Stimulated activated effector memory CD8-positive, alpha-beta T cell treated with anti-CD3 and anti-CD28 coated beads, Interleukin-12 subunit alpha, Interleukin-12 subunit beta, amount 100 ng/mL, for 72 hours (primary cell): ENCODE data around the gene SH3RF3.

Experiments
- ATAC-seq: fragments of 150-1000 bp; cut with Tn5 transposase; 2 replicates; pipeline ENCODE4 v1.10.0; 2021
- DNase-seq, 2 donors: peaks; one replicate each; pipeline ENCODE4 v3.0.0; 2021 to 2022; ENCODE audit warnings: low spot score in 2 of 2
- H3K27ac Mint-ChIP-seq: one replicate; pipeline ENCODE4 v1.8.0; 2022; ENCODE audit warnings: mild to moderate bottlenecking, mixed read lengths
- H3K36me3 Mint-ChIP-seq: one replicate; pipeline ENCODE4 v1.8.0; 2022; ENCODE audit warnings: mild to moderate bottlenecking, mixed read lengths
- H3K4me1 Mint-ChIP-seq: one replicate; pipeline ENCODE4 v1.8.0; 2022; ENCODE audit warnings: mixed read lengths
- H3K4me3 Mint-ChIP-seq: one replicate; pipeline ENCODE4 v1.8.0; 2022; ENCODE audit warnings: mild to moderate bottlenecking, mixed read lengths
- H3K9me3 Mint-ChIP-seq: one replicate; pipeline ENCODE4 v1.8.0; 2022; ENCODE audit warnings: mixed read lengths

SH3RF3 gene

DNA sequence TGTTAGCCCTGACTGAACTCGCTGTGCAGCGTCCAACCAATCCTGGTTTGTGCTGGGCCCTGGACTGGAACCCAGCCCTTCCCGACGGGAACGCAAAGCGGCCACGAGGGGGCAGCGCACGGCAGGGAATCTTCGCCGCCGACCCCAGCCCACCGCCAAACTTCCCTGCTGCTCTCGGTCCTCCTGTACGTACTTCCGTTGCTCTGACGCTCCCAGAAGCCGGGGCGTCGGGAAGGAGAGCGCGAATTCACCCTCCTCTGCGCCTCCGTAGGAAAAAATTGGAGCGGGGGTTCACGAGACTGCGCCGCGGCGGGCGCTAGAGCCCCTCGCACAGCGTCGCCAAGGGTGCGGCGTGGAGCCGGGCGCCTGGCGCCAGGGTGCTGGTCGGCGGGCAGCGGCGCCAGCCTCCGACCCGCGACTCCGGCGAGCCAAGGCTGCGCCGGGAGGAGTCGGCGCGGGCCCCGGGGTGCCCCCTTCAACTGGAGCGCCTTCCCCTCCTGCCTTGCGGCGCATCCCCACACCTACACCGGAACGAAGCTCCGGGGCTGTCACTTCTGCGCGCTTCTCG is 873 bp upstream of the SH3RF3 start:
- H3K27ac Mint-ChIP-seq, result no peak overlapping the region

DNA sequence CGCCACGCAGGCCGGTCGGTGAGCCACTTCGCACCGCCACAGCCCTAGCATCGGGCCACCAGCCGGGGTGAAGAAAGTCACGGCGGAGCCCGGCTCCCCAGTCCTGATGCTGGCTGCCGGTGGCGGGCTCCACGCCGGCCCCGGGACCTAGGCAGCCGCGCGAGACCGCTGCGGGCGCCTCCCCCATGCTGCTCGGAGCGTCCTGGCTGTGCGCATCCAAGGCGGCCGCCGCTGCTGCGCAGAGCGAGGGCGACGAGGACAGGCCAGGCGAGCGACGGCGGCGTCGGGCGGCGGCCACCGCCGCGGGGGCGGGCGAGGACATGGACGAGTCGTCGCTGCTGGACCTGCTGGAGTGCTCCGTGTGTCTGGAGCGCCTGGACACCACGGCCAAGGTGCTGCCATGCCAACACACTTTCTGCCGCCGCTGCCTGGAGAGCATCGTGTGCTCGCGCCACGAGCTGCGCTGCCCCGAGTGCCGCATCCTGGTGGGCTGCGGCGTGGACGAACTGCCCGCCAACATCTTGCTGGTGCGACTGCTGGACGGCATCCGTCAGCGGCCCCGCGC is 433 bp downstream of the SH3RF3 start:
- no peak for DNase-seq
- Mint-ChIP-seq H3K36me3 (no peaks in the 10 kb centered on the region), H3K27ac (no peak overlapping the region), H3K4me3 (peak overlapping the region; percentile 67), H3K9me3 (no peaks in the 10 kb centered on the region), H3K4me1 (peaks cover 13% of the 10 kb centered on the region)
- peak; percentile 66 for ATAC-seq

More for the DNA sequence above, 873 bp upstream of the SH3RF3 start:
- peaks cover 13% of the 10 kb centered on the region for H3K4me1 Mint-ChIP-seq
- ATAC-seq (peak; percentile 61), DNase-seq (peak; percentile 31 to 70)
- H3K9me3 Mint-ChIP-seq, result no peaks in the 10 kb centered on the region
- peak overlapping the region; percentile 67 for H3K4me3 Mint-ChIP-seq
- no peaks in the 10 kb centered on the region for H3K36me3 Mint-ChIP-seq

GRCh38 chr2:109129921-109130722 is 1.1 kb downstream of the SH3RF3 start:
- Mint-ChIP-seq H3K4me1 (peaks cover 13% of the 10 kb centered on the region), H3K9me3 (no peaks in the 10 kb centered on the region), H3K27ac (no peak overlapping the region), H3K36me3 (no peaks in the 10 kb centered on the region), H3K4me3 (peak overlapping the region; percentile 67)
- no peak for DNase-seq
- ATAC-seq, result no peak

DNA sequence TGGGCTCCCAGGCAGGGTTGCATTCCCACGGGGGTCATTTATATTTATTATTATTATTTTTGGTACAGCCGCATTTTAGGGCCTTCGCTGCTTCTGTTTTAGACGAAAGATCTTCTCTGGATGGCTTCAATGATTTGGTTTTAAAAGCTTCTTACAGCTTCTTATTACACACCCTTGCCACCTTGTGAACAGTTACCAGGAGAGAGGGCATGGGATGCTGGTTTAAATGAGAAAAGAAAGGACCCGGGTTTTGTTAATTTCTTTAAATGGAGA is 1.7 kb downstream of the SH3RF3 start:
- H3K27ac Mint-ChIP-seq, result no peak overlapping the region

DNA sequence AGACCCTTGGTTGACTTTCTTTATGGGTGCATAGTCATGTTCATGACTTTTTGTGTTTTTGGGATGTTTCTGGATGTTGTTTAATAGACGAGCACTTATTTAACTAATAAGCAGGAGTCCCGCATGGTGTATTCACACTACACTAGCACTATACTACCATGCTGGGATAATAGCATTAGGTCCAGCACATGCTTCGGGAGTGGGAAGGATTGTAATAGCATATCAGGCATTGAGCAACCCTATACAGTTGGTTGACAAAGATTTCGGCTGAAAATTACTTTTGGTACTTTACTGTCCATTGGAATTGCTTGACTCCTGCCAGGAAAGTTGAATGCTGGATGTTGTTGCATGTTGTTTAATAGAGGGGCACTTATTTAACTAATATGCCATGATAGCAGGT is 2.8 kb downstream of the SH3RF3 start:
- DNase-seq, result no peak
- Mint-ChIP-seq H3K9me3 (no peaks in the 10 kb centered on the region), H3K36me3 (no peaks in the 10 kb centered on the region), H3K4me1 (peaks cover 13% of the 10 kb centered on the region), H3K27ac (no peak overlapping the region), H3K4me3 (no peak overlapping the region)
- no peak for ATAC-seq

More for the DNA sequence above, 1.7 kb downstream of the SH3RF3 start:
- Mint-ChIP-seq H3K36me3 (no peaks in the 10 kb centered on the region), H3K4me1 (peaks cover 13% of the 10 kb centered on the region), H3K4me3 (peak overlapping the region; percentile 67), H3K9me3 (no peaks in the 10 kb centered on the region)
- DNase-seq (no peak), ATAC-seq (no peak)

DNA sequence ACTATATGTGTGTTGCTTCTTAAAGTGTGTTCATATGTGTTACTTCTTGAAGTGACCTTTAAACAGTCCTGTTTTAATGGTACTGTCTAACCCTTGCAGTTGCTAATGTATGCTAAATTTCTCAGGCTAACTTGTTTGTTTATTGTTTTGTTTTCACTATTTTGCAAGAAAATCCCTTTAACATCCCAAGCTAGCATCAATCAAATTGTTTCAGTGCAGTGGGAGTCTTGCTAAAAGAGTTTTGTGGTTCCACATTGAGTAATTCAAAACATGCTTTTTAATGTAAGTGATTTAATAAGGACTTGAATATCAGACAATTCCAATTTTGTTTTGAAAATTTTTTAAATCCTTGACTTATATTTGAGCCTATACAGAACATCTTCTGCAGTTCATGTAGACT is 3.6 kb downstream of the SH3RF3 start:
- DNase-seq, result no peak
- no peak overlapping the region for H3K27ac Mint-ChIP-seq

DNA sequence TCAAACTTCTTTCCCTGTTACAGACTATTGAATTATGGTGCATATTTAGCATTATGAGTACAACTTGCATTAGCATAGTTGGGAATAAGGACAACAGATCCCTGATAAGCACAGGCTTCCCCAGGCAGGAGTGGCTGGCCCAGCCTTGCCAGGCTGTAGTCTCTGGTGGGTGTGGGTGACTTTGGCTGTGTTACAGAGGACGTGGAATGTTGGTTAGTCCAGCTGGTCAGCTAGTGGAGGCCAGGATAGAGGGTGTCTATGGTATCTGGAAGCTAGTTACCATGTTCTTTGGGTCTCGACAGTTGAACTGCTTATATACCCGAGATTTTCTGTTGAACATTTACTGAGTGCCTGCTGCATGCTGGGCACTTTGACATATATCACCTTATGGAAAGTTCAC is 4.7 kb downstream of the SH3RF3 start:
- Mint-ChIP-seq H3K27ac (no peak overlapping the region), H3K36me3 (no peaks in the 10 kb centered on the region), H3K4me3 (no peak overlapping the region), H3K4me1 (peaks cover 7% of the 10 kb centered on the region), H3K9me3 (no peaks in the 10 kb centered on the region)
- no peak for DNase-seq
- ATAC-seq, result no peak

More for the DNA sequence above, 3.6 kb downstream of the SH3RF3 start:
- H3K4me1 Mint-ChIP-seq, result peaks cover 13% of the 10 kb centered on the region
- H3K36me3 Mint-ChIP-seq, result no peaks in the 10 kb centered on the region
- no peaks in the 10 kb centered on the region for H3K9me3 Mint-ChIP-seq
- no peak for ATAC-seq
- H3K4me3 Mint-ChIP-seq, result no peak overlapping the region

GRCh38 chr2:109134741-109135358 is 5.8 kb downstream of the SH3RF3 start:
- no peaks in the 10 kb centered on the region for H3K36me3 Mint-ChIP-seq

DNA sequence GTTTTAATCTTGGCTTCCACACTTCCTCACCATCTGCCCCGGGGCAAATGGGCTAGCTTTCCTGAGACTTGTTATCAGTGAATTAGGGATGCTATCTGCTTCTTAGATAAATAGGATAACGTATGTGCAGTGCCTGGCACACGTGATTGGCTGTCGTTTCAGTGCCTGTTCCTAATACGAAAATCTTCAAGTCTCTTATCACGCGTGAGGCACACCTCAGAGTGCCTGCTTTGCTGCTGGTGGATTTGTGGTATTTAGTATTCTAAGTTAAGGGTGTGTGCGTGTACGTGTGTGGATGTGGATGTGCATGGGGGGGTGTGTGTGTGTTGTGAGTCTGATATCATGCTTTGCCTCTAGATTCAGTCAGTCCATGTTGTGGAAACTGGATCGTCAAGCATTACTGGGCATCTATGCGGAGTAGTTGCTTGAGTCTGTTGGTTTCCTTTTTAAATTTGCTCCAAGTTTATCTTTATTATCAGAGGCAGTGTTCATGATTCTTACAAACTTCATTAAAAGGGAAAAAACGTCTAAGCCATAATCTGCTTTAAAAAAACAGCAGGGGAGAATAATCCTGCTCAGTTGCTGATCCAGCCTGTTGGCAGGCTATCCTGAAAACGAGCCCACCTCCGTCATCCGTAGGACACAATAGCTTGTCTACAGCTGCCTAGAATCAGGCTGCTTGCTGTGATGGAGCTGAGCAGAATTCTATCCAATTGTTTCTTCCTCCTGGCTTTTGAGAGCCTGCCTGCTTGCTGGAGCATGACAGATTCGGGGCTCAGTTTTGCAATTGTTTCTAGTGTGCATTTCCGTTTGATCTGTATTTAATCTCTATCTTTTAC is 6.6 kb downstream of the SH3RF3 start:
- Mint-ChIP-seq H3K4me1 (no peaks in the 10 kb centered on the region), H3K4me3 (no peak overlapping the region), H3K27ac (no peak overlapping the region)

More at GRCh38 chr2:109134741-109135358, 5.8 kb downstream of the SH3RF3 start:
- ATAC-seq (peak; percentile 22), DNase-seq (no peak)
- Mint-ChIP-seq H3K27ac (no peak overlapping the region), H3K4me3 (no peak overlapping the region), H3K4me1 (peaks cover 7% of the 10 kb centered on the region), H3K9me3 (no peaks in the 10 kb centered on the region)

GRCh38 chr2:109136542-109136941 is 7.5 kb downstream of the SH3RF3 start:
- no peaks in the 10 kb centered on the region for H3K4me1 Mint-ChIP-seq
- H3K27ac Mint-ChIP-seq, result no peak overlapping the region
- H3K4me3 Mint-ChIP-seq, result no peak overlapping the region
- H3K36me3 Mint-ChIP-seq, result no peaks in the 10 kb centered on the region
- no peaks in the 10 kb centered on the region for H3K9me3 Mint-ChIP-seq
- ATAC-seq (no peak), DNase-seq (no peak)

More for the DNA sequence above, 6.6 kb downstream of the SH3RF3 start:
- ATAC-seq, result no peak
- H3K36me3 Mint-ChIP-seq, result no peaks in the 10 kb centered on the region
- DNase-seq, result no peak
- H3K9me3 Mint-ChIP-seq, result no peaks in the 10 kb centered on the region

DNA sequence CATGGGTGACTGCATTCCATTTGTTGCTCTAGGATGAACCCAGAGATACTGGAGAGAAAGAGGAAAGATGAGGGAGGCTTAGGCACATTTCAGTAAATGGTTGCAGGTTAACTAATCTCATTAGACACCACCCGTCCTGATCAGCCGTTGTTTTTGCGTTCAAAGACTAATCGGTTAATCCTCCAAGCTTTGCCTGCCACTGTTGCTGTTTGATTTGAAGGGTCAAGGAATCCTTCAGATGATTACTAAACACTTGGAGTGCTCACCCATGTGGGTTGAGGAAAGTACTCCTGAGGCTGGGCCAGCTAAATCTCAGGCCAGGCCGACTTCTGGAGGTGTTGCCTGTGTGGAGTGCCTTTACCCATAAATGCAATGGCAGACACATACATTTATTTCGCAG is 8.6 kb downstream of the SH3RF3 start:
- no peaks in the 10 kb centered on the region for H3K36me3 Mint-ChIP-seq
- H3K4me3 Mint-ChIP-seq, result no peak overlapping the region
- H3K4me1 Mint-ChIP-seq, result peaks cover 3% of the 10 kb centered on the region
- no peaks in the 10 kb centered on the region for H3K9me3 Mint-ChIP-seq
- ATAC-seq, result no peak
- no peak overlapping the region for H3K27ac Mint-ChIP-seq
- no peak for DNase-seq

DNA sequence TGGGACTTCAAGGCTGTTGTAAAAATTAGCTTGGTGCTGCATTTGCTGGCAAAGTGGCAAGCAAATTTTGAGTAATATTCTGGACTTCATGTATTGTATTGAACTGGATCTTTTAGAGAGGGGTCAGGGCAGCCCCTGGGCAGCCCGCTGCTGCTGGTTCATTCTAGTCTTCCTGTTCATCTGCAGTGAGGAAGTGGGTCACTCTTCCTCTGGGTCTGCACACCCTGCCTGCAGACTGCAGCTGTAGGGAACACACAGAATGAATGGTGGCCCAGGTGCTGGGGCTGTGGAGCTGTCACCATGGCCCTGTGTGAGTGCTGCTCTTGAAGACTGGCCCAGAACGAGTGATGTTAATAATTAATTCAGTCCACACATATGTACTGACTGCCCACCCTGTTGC is 9.4 kb downstream of the SH3RF3 start:
- no peak overlapping the region for H3K4me3 Mint-ChIP-seq

GRCh38 chr2:109139002-109139401 is 10.0 kb downstream of the SH3RF3 start:
- no peak overlapping the region for H3K27ac Mint-ChIP-seq
- H3K9me3 Mint-ChIP-seq, result no peaks in the 10 kb centered on the region
- no peak overlapping the region for H3K4me3 Mint-ChIP-seq
- peaks cover 15% of the 10 kb centered on the region for H3K4me1 Mint-ChIP-seq
- no peak for DNase-seq
- ATAC-seq, result no peak
- no peaks in the 10 kb centered on the region for H3K36me3 Mint-ChIP-seq

More for the DNA sequence above, 9.4 kb downstream of the SH3RF3 start:
- Mint-ChIP-seq H3K9me3 (no peaks in the 10 kb centered on the region), H3K4me1 (peaks cover 9% of the 10 kb centered on the region), H3K36me3 (no peaks in the 10 kb centered on the region), H3K27ac (no peak overlapping the region)
- DNase-seq (no peak), ATAC-seq (no peak)

DNA sequence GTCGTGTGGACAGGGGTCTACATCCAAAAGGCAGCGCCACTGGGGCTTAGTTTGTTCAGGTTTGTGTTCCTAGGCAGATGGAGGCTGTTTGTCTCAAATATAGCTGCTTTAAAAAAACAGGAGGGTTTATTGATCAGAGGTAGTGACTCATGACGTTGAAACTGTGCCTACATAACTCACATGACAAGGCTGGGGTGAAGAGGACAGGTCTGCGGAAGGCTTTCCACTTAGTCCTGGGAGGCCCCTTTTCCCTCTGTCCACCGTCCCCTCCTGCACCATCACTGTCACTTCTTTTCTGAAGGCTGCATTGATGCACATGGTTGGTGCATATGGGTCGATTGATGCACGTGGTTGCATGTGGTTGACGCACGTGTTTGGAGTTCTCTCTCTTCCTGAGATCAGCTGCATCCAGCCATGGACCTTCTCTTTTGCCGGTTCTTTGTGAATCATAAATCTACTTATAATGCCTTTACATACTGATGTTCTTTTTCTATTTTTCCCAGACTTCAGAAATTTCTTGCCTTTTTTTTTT is 10.9 kb downstream of the SH3RF3 start:
- no peaks in the 10 kb centered on the region for H3K36me3 Mint-ChIP-seq

More for the DNA sequence above, 10.9 kb downstream of the SH3RF3 start:
- ATAC-seq (no peak), DNase-seq (no peak)
- Mint-ChIP-seq H3K4me1 (peaks cover 23% of the 10 kb centered on the region), H3K9me3 (no peaks in the 10 kb centered on the region), H3K27ac (no peak overlapping the region), H3K4me3 (no peak overlapping the region)
